ENCODE results near the gene NME2.

NME2 gene

GRCh38 chr17:51214920-51215319 lies 48.7 kb downstream of the NME2 start:
- no peak for DNase-seq

GRCh38 chr17:51217946-51218345 lies 51.7 kb downstream of the NME2 start:
- no peak for DNase-seq

- no peak for DNase-seq
These were observed 55.1 kb downstream of the NME2 start for GRCh38 chr17:51221322-51221721.
